Body of pancreas (tissue), 4 donors: ENCODE results near the gene ARHGAP26. TPM values are rescaled to one million over a fixed set of nuclear protein-coding genes. Genes with fewer than 3 reads are reported as not detected.

ENCODE experiments used
- ATAC-seq: fragments of 150-250 bp; one replicate; pipeline ENCODE4 v1.9.1; 2016
- DNase-seq, 4 donors: peaks; one replicate each; pipeline ENCODE4 v3.0.0-alpha.2; 2019
- H3K27ac ChIP-seq, 4 donors: fragments of 200-600 bp; sonication (generic); 1 replicate in 3 of 4; 2 replicates in 1 of 4; pipeline versions ENCODE4 v1.5.1 to v1.6.1; 2016 to 2019; ENCODE audit warnings: mild to moderate bottlenecking in 1 of 4, mixed read lengths in 1 of 4, moderate library complexity in 1 of 4
- H3K27me3 ChIP-seq, 2 donors: fragments of 200-600 bp; sonication (generic); one replicate each; pipeline ENCODE4 v1.6.0; 2016; ENCODE audit warnings: mild to moderate bottlenecking in 1 of 2
- H3K36me3 ChIP-seq, 2 donors: fragments of 200-600 bp; sonication (generic); replicated peaks in 1 of 2; 2 replicates each; pipeline ENCODE4 v1.5.1; 2016; ENCODE audit warnings: low read depth in 2 of 2; ENCODE audit not compliant: insufficient read depth in 1 of 2
- H3K4me1 ChIP-seq: fragments of 200-600 bp; sonication (generic); one replicate; pipeline ENCODE4 v1.6.0; 2016
- H3K4me3 ChIP-seq, 2 donors: fragments of 200-600 bp; sonication (generic); 1 replicate in 1 of 2; 2 replicates in 1 of 2; pipeline ENCODE4 v1.5.1; 2016 to 2019
- H3K9me3 ChIP-seq, 3 donors: fragments of 200-600 bp; sonication (generic); 1 replicate in 2 of 3; 2 replicates in 1 of 3; pipeline ENCODE4 v1.5.1; 2016
- CTCF ChIP-seq, 7 experiments: fragments of 450-650 bp in 4 of 7; fragments of 200-600 bp in 3 of 7; sonication (generic) in 3 of 7; IDR thresholded peaks; one replicate each; pipeline ENCODE4 v1.5.1; 2016 to 2019; ENCODE audit warnings: antibody characterized with exemption in 7 of 7
- POLR2A ChIP-seq, 3 donors: fragments of 450-650 bp; IDR thresholded peaks; one replicate each; pipeline ENCODE4 v1.6.1; 2016; ENCODE audit warnings: antibody characterized with exemption in 3 of 3, mild to moderate bottlenecking in 2 of 3
- WGBS, 2 donors: methylation state at CpG; one replicate each; pipeline ENCODE4 v1.1.5; 2017; 5-methylcytosine and 5-hydroxymethylcytosine counted together
- intact Hi-C: fragments of 100-400 bp; cut with DNase I; formaldehyde crosslinking; loops from one replicate; pipeline ENCODE4 v1.15.1; 2023
- total RNA-seq, 2 donors: library from RNA; depleted of rRNA; stranded (reverse); fragments of >200 nt; gene quantifications; one replicate each; pipeline ENCODE4 v1.1.0, GENCODE V29; 2016

The ARHGAP26 gene, protein sequence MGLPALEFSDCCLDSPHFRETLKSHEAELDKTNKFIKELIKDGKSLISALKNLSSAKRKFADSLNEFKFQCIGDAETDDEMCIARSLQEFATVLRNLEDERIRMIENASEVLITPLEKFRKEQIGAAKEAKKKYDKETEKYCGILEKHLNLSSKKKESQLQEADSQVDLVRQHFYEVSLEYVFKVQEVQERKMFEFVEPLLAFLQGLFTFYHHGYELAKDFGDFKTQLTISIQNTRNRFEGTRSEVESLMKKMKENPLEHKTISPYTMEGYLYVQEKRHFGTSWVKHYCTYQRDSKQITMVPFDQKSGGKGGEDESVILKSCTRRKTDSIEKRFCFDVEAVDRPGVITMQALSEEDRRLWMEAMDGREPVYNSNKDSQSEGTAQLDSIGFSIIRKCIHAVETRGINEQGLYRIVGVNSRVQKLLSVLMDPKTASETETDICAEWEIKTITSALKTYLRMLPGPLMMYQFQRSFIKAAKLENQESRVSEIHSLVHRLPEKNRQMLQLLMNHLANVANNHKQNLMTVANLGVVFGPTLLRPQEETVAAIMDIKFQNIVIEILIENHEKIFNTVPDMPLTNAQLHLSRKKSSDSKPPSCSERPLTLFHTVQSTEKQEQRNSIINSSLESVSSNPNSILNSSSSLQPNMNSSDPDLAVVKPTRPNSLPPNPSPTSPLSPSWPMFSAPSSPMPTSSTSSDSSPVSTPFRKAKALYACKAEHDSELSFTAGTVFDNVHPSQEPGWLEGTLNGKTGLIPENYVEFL
- 10 to 100 TPM; 12.5 to 14.2 TPM for total RNA-seq

GRCh38 chr5:142769793-142770649, at the start of gene ARHGAP26:
Gene ARHGAP26, plus strand, starts transcription at chr5:142770377. Its CDS starts 385 bp downstream, at chr5:142770762.
- intact Hi-C loops, result loop anchor here (10.0 kb wide), 1 partner anchor 55 kb away; no protein-coding TSS in a partner anchor
- Histone ChIP-seq H3K9me3 (no peaks in the 10 kb centered on the region), H3K4me1 (peaks cover 21% of the 10 kb centered on the region), H3K36me3 (no peaks in the 10 kb centered on the region), H3K4me3 (peak within 1 kb of the TSS; percentile 47 to 63), H3K27ac (peak within 1 kb of the TSS; percentile 60 to 94 (median 80)), H3K27me3 (no peaks in the 10 kb centered on the region)
- peak; percentile 97 to 98 (median 98) for DNase-seq
- WGBS, 2 donors, result 0% methylated on average over 29 to 55 of the region's 87 CpGs
- TF ChIP-seq CTCF (IDR thresholded peaks at IDR 0.05) (peak in 5 of 7 experiments; percentile 15 to 45 (median 33)), POLR2A (IDR thresholded peaks at IDR 0.05) (peak; percentile 98 to 99 (median 98))
- ATAC-seq, result peak; percentile 97

DNA sequence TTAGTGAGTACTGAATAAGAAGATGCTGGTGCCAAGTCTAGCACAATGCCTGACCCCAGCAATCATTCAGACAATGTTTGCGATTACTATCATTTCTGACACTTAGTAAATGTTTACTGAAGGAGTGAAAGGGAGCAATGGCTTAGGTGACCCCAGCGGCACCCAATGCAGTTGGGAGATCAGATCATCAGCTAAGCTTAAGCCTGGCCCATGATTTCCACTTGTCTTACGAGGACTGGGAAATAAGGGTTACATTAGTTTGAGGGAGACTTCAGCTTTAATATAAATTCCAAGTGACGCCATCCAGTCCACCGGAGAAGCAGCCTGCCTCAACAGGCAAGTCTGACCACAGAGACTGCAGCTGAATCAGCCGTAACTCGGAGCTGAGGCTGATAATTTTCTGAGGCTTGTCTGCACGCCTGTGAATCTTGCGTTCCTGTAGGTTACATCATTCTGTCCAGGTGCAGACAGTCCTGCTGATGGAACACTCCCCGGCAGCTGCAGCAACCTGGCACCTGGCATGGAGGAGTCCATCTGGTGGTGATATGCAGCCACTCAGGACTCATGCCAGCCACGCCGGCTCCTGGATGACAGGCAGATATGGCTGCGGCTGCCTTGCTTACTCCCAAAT, 49.4 kb upstream of the ARHGAP26 start:
- intact Hi-C loops, result no loop called here
- Histone ChIP-seq H3K36me3 (no peaks in the 10 kb centered on the region), H3K4me3 (no peak overlapping the region), H3K27me3 (no peaks in the 10 kb centered on the region), H3K27ac (no peak overlapping the region), H3K4me1 (peaks cover 12% of the 10 kb centered on the region), H3K9me3 (no peaks in the 10 kb centered on the region)
- no peak for TF ChIP-seq POLR2A (IDR thresholded peaks at IDR 0.05)
- peak in 4 of 7 experiments; percentile 16 to 40 (median 30) for TF ChIP-seq CTCF (IDR thresholded peaks at IDR 0.05)
- 21 to 45% methylated on average over 9 to 13 of the region's 13 CpGs for WGBS, 2 donors
- peak; percentile 62 to 88 (median 81) for DNase-seq
- peak; percentile 71 for ATAC-seq

DNA sequence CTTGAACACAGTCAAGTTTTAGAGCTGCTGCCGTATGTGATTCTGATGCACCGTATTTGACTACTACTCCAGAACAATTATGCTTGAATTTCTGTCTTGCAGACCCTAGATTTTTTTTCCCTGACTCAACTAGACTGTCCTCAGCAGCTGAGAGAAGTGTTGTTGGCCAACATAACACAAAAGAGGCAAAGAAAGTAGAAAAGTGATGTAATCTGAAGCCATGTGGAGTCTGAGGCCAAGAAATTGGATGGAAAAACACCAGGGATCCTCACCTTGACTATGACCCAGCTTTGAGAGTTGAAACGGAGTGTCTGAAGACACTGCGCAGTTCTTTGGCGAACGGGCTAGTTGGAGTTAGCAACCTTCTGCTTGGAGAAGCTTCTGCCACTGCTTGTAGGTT, 48.0 kb upstream of the ARHGAP26 start:
- H3K36me3 ChIP-seq, result no peaks in the 10 kb centered on the region
- peaks cover 12% of the 10 kb centered on the region for H3K4me1 ChIP-seq
- DNase-seq, result no peak
- H3K9me3 ChIP-seq, result no peaks in the 10 kb centered on the region
- ATAC-seq, result no peak
- intact Hi-C loops, result no loop called here
- no peaks in the 10 kb centered on the region for H3K27me3 ChIP-seq
- no peak for TF ChIP-seq CTCF (IDR thresholded peaks at IDR 0.05)
- no peak for TF ChIP-seq POLR2A (IDR thresholded peaks at IDR 0.05)
- no peak overlapping the region for H3K27ac ChIP-seq
- H3K4me3 ChIP-seq, result no peak overlapping the region
- 91 to 98% methylated on average over 6 of the region's 6 CpGs for WGBS, 2 donors

GRCh38 chr5:142722896-142723295, 47.3 kb upstream of the ARHGAP26 start:
- WGBS, 2 donors, result 76 to 79% methylated on average over 3 to 4 of the region's 4 CpGs
- Histone ChIP-seq H3K27ac (no peak overlapping the region), H3K9me3 (no peaks in the 10 kb centered on the region), H3K36me3 (no peaks in the 10 kb centered on the region), H3K27me3 (no peaks in the 10 kb centered on the region), H3K4me1 (peaks cover 12% of the 10 kb centered on the region), H3K4me3 (no peak overlapping the region)
- TF ChIP-seq POLR2A (IDR thresholded peaks at IDR 0.05) (no peak), CTCF (IDR thresholded peaks at IDR 0.05) (no peak)
- ATAC-seq, result no peak
- intact Hi-C loops, result no loop called here
- no peak for DNase-seq
